ENCODE measurements around the gene RAB31. TPM values are rescaled to one million over a fixed set of nuclear protein-coding genes. Genes with fewer than 3 reads are reported as not detected.
A peak's percentile ranks its signal among the peaks of the same experiment; 100 is the strongest.
"Not testable (repeated sequence)": the region's sequence is repeated elsewhere in the genome, so short reads cannot be mapped to it uniquely, and the experiment has no call there.

RAB31 gene
- total RNA-seq, 1 donor from 2014 or later = 47.7 TPM

DNA sequence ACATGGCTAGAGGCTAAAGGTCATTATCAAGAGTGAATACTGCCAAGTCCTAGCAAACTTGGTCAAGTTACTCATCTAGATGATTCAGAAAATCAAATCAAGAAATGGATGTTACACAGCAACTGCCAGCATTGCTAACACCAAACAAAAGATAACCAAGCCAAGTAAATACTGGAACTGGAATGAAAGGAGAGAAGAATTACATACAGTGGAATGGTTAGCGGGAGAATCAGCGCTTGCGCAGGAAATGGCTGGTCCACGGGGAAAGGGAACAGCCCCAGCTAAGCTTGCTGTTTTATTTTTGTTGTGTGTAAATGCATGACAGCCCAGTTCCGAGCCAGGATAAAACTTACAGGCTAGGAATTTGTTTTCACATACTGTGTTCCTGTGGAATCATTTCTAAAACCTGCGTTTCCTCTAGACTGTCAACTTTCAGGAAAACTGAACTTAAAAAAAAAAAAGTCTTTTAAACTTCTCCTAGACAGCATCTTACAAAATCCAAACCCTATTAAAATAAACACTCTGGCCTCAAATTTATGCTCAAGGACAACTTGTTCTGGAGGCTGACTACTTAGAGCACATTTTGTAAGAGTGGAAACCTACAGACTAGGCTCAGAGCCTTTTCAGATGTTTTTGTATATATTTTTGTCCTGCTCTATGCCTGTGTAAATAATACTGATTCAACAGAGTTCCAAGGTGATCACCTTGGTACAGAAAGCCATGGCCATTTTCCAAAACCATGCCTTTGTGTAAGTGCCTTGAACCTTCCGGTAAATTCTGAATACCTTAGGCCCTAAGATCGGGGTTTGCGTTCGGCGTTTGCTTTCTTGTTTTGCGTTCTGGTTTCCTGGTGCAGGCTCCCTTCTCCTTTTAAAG, 146.9 kb downstream of the RAB31 start:
- Histone ChIP-seq H3K36me3 (ENCODE audit: control insufficient read depth, insufficient read depth, low read length) (peaks cover 3% of the 10 kb centered on the region), H3K4me3 (ENCODE audit: low read depth, low read length) (no peak overlapping the region), H3K27me3 (ENCODE audit: control insufficient read depth, insufficient read depth, low read length) (no peaks in the 10 kb centered on the region)
- DNase-seq (ENCODE audit: low read depth) = peak; percentile 33
- TF ChIP-seq, protein P1, sequence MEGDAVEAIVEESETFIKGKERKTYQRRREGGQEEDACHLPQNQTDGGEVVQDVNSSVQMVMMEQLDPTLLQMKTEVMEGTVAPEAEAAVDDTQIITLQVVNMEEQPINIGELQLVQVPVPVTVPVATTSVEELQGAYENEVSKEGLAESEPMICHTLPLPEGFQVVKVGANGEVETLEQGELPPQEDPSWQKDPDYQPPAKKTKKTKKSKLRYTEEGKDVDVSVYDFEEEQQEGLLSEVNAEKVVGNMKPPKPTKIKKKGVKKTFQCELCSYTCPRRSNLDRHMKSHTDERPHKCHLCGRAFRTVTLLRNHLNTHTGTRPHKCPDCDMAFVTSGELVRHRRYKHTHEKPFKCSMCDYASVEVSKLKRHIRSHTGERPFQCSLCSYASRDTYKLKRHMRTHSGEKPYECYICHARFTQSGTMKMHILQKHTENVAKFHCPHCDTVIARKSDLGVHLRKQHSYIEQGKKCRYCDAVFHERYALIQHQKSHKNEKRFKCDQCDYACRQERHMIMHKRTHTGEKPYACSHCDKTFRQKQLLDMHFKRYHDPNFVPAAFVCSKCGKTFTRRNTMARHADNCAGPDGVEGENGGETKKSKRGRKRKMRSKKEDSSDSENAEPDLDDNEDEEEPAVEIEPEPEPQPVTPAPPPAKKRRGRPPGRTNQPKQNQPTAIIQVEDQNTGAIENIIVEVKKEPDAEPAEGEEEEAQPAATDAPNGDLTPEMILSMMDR (IDR thresholded peaks at IDR 0.05; ENCODE audit: insufficient read depth, low read length, severe bottlenecking) = no peak
- peak; percentile 13 for FAIRE-seq

DNA sequence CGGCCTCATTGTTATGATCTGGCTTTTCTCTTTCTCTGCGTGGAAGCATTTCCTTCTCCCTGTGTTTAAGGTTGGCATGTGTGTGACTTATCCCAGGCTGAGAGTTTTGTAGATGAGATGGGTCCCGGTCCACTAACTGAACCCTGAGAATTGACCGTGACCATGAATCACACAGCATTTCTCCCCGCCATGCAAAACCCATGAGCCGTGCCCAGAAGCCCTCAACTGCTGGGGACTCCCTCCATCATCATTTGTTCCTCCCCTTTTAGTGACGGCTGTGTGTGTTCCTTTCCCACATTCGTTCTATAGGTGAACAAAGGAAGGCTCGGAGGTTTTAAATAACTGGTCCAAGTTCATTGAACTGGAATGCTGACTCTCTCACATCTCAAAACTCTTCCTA, 147.6 kb downstream of the RAB31 start:
- Histone ChIP-seq H3K36me3 (ENCODE audit: control insufficient read depth, insufficient read depth, low read length) (peaks cover 3% of the 10 kb centered on the region), H3K4me3 (ENCODE audit: low read depth, low read length) (no peak overlapping the region), H3K27me3 (ENCODE audit: control insufficient read depth, insufficient read depth, low read length) (no peaks in the 10 kb centered on the region)
- DNase-seq (ENCODE audit: low read depth) (no peak), FAIRE-seq (no peak)
- TF ChIP-seq, protein P1 (IDR thresholded peaks at IDR 0.05; ENCODE audit: insufficient read depth, low read length, severe bottlenecking) = no peak

DNA sequence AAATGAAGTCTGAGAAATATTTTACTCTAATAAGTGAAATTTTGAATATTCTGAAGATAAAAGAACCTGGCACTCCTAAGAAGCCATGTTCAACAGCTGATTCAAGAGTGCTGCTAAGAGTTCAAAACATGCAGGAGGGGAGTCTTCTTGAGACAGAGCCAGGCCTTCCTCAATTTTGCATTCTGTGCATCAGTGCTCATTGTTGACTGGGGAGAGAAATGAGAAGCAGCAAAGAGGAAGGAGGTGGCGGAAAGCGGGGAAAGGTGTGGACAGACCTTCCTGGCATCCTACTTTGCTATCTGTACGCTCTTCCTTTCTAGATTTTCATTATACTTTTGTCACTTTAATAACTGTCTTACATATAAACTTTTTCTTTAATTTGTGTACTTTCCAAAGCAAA, 148.0 kb downstream of the RAB31 start:
- DNase-seq (ENCODE audit: low read depth) (no peak), FAIRE-seq (no peak)
- TF ChIP-seq, protein P1 (IDR thresholded peaks at IDR 0.05; ENCODE audit: insufficient read depth, low read length, severe bottlenecking) = no peak
- Histone ChIP-seq H3K4me3 (ENCODE audit: low read depth, low read length) (no peak overlapping the region), H3K27me3 (ENCODE audit: control insufficient read depth, insufficient read depth, low read length) (no peaks in the 10 kb centered on the region), H3K36me3 (ENCODE audit: control insufficient read depth, insufficient read depth, low read length) (peaks cover 3% of the 10 kb centered on the region)

DNA sequence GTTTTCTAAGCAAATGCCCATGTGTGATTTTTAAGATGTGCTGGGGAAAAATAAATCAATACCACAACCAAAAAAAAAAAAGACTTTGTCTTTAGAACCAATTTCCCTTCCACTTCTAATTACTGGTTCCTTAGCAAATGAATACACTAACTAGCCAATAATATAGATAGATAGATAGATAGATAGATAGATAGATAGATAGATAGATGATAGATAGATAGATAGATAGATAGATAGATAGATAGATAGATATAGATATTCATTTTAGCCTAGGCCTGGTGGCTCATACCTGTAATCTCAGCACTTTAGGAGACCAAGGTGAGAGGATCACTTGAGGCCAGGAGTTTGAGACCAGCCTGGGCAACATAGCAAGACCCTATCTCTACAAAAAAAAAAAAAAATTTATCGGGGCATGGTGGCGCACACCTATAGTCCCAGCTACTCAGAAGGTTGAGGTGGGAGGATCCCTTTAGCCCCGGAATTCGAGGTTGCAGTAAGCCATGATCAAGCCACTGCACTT, 149.4 kb downstream of the RAB31 start:
- DNase-seq (ENCODE audit: low read depth); H3K4me3 ChIP-seq (ENCODE audit: low read depth, low read length); FAIRE-seq; H3K27me3 ChIP-seq (ENCODE audit: control insufficient read depth, insufficient read depth, low read length); H3K36me3 ChIP-seq (ENCODE audit: control insufficient read depth, insufficient read depth, low read length): not testable (repeated sequence)

DNA sequence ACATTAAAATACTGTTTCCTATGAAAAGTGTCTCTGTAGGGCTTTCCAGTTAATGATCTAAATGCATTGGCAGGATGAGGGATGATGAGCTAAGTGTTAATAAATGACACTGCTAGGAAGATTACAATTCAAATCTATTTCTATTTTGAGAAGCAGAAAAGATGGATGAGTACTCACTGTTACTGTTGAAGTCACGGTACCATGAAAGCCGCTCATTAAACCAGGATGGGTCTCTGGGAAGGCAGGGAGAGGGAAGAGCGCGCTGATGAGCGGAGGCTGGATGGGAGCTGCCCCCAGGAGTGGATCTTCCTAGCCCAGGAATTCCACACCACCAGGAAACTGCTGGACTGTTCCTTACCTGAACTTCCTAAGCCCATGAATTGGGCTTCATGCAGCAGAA, 150.5 kb downstream of the RAB31 start:
- H3K36me3 ChIP-seq (ENCODE audit: control insufficient read depth, insufficient read depth, low read length) = peaks cover 3% of the 10 kb centered on the region
- H3K4me3 ChIP-seq (ENCODE audit: low read depth, low read length) = no peak overlapping the region
- no peaks in the 10 kb centered on the region for H3K27me3 ChIP-seq (ENCODE audit: control insufficient read depth, insufficient read depth, low read length)
- FAIRE-seq (no peak), DNase-seq (ENCODE audit: low read depth) (no peak)
- TF ChIP-seq, protein P1 (IDR thresholded peaks at IDR 0.05; ENCODE audit: insufficient read depth, low read length, severe bottlenecking) = no peak

DNA sequence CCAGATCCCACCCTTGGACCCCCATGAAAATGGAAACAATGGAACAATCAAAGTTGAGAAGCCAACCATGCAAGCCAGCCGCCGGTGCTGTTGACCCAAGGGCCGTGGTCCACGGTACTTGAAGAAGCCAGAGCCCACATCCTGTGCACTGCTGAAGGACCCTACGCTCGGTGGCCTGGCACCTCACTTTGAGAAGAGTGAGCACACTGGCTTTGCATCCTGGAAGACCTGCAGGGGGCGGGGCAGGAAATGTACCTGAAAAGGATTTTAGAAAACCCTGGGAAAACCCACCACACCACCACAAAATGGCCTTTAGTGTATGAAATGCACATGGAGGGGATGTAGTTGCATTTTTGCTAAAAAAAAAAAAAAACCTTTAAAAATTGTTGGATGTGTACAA, 151.1 kb downstream of the RAB31 start:
- no peak for FAIRE-seq

More for the DNA sequence above, 151.1 kb downstream of the RAB31 start:
- TF ChIP-seq, protein P1 (IDR thresholded peaks at IDR 0.05; ENCODE audit: insufficient read depth, low read length, severe bottlenecking) = no peak
- Histone ChIP-seq H3K27me3 (ENCODE audit: control insufficient read depth, insufficient read depth, low read length) (no peaks in the 10 kb centered on the region), H3K36me3 (ENCODE audit: control insufficient read depth, insufficient read depth, low read length) (peaks cover 3% of the 10 kb centered on the region), H3K4me3 (ENCODE audit: low read depth, low read length) (no peak overlapping the region)
- no peak for DNase-seq (ENCODE audit: low read depth)
